HCT116 (cell line): ENCODE results near the gene BICRA. TPM values are rescaled to one million over a fixed set of nuclear protein-coding genes. Genes with fewer than 3 reads are reported as not detected.

Experiments
- ATAC-seq: fragments of 200-7000 bp; cut with Tn5 transposase; 2 replicates; pipeline ENCODE4 v1.9.1; 2020; ENCODE audit warnings: mild to moderate bottlenecking, moderate library complexity
- BruUV-seq: library from RNA; stranded (reverse); fragments of 400-500 nt; replicated peaks from 2 replicates; lab custom pipeline; 2021; lab: Mats Ljungman, UMichigan
- CTCF ChIA-PET: fragments of 300-600 bp; sonication (Branson Sonifier 250); formaldehyde crosslinking; loops from one replicate; lab custom pipeline; 2021; ENCODE audit warnings: antibody characterized with exemption; lab: Charles Lee
- POLR2A ChIA-PET: fragments of 300-600, 350-600 bp; sonication (Branson Sonifier 250); formaldehyde crosslinking; loops from one replicate; lab custom pipeline; 2021; ENCODE audit warnings: antibody characterized with exemption; lab: Charles Lee
- RAD21 ChIA-PET, 2 experiments: fragments of 300-600 bp; sonication (Branson Sonifier 250); formaldehyde crosslinking; loops; one replicate each; lab custom pipeline; 2023; ENCODE audit warnings: low total read pairs in 2 of 2; ENCODE audit not compliant: uncharacterized antibody in 2 of 2, unreplicated experiment in 2 of 2, low non-redundant PET in 1 of 2; lab: Charles Lee
- DNase-seq: peaks from one replicate; pipeline ENCODE4 v3.0.0-alpha.2; 2010; ENCODE audit warnings: low read depth, low spot score
- H2AFZ ChIP-seq: fragments of 200-600 bp; shearing (Covaris generic), sonication (generic); 2 replicates; pipeline ENCODE4 v1.6.1; 2017; ENCODE audit warnings: low read depth, mixed run types, mixed read lengths, antibody characterized with exemption, low read length; ENCODE audit not compliant: poor library complexity, severe bottlenecking
- H3K27ac ChIP-seq: 2 replicates; pipeline ENCODE4 v1.5.1; 2012; ENCODE audit warnings: low read depth, low read length
- H3K27me3 ChIP-seq: fragments of 200-600 bp; sonication (generic); 2 replicates; pipeline ENCODE4 v1.6.1; 2016; ENCODE audit warnings: mixed run types, low read length, mixed read lengths; ENCODE audit not compliant: insufficient read depth
- H3K36me3 ChIP-seq, 2 experiments: fragments of 200-500 bp in 1 of 2; fragments of 200-600 bp in 1 of 2; sonication (Bioruptor generic) in 1 of 2; sonication (generic) in 1 of 2; 2 replicates each; pipeline versions ENCODE4 v1.5.1 to v1.6.1; 2014 to 2016; ENCODE audit warnings: low read length in 2 of 2, inconsistent platforms in 1 of 2, mixed read lengths in 1 of 2, mixed run types in 1 of 2; ENCODE audit not compliant: insufficient read depth in 2 of 2, control insufficient read depth in 1 of 2
- H3K4me1 ChIP-seq, 2 experiments: fragments of 200-600 bp in 1 of 2; sonication (generic) in 1 of 2; 2 replicates each; pipeline versions ENCODE4 v1.5.1 to v1.6.1; 2012 to 2017; ENCODE audit warnings: low read length in 2 of 2, inconsistent platforms in 1 of 2, mild to moderate bottlenecking in 1 of 2, mixed read lengths in 1 of 2, mixed run types in 1 of 2, moderate library complexity in 1 of 2; ENCODE audit not compliant: insufficient read depth in 2 of 2, control insufficient read depth in 1 of 2
- H3K4me2 ChIP-seq: fragments of 200-600 bp; sonication (generic); 2 replicates; pipeline ENCODE4 v1.6.1; 2017; ENCODE audit warnings: mixed run types, low read length, mixed read lengths
- H3K4me3 ChIP-seq, 2 experiments: fragments of 200-600 bp in 1 of 2; sonication (generic) in 1 of 2; replicated peaks in 1 of 2; 2 replicates each; pipeline ENCODE4 v1.5.1; 2011 to 2016; ENCODE audit warnings: low read length in 2 of 2, control low read depth in 1 of 2, low read depth in 1 of 2, mild to moderate bottlenecking in 1 of 2, mixed read lengths in 1 of 2, mixed run types in 1 of 2
- H3K79me2 ChIP-seq: fragments of 200-600 bp; sonication (generic); 2 replicates; pipeline ENCODE4 v1.6.1; 2017; ENCODE audit warnings: mild to moderate bottlenecking, mixed run types, low read length, moderate library complexity, mixed read lengths; ENCODE audit not compliant: insufficient read depth
- H3K9ac ChIP-seq: fragments of 200-600 bp; sonication (generic); 2 replicates; pipeline ENCODE4 v1.6.1; 2016; ENCODE audit warnings: low read length, mixed read lengths
- H3K9me2 ChIP-seq: fragments of 200-600 bp; sonication (generic), shearing (Covaris generic); 2 replicates; pipeline ENCODE4 v1.6.1; 2017; ENCODE audit warnings: mixed run types, mild to moderate bottlenecking, moderate library complexity; ENCODE audit not compliant: insufficient read depth
- H3K9me3 ChIP-seq, 2 experiments: fragments of 200-500 bp in 1 of 2; fragments of 200-600 bp in 1 of 2; sonication (Bioruptor generic) in 1 of 2; sonication (generic) in 1 of 2; 2 replicates each; pipeline ENCODE4 v1.6.1; 2014 to 2017; ENCODE audit warnings: low read length in 2 of 2, mixed read lengths in 2 of 2, inconsistent platforms in 1 of 2, low read depth in 1 of 2, mild to moderate bottlenecking in 1 of 2, mixed run types in 1 of 2, moderate library complexity in 1 of 2; ENCODE audit not compliant: control insufficient read depth in 1 of 2, insufficient read depth in 1 of 2
- H4K20me1 ChIP-seq: fragments of 200-600 bp; sonication (generic), shearing (Covaris generic); 2 replicates; pipeline ENCODE4 v1.6.1; 2017; ENCODE audit warnings: mixed run types, mild to moderate bottlenecking, moderate library complexity; ENCODE audit not compliant: insufficient read depth
- CBX3 ChIP-seq: IDR thresholded peaks from 2 replicates; pipeline ENCODE4 v1.6.1; 2012; ENCODE audit warnings: low read depth
- CEBPB ChIP-seq: IDR thresholded peaks from 2 replicates; pipeline ENCODE4 v1.6.1; 2012; ENCODE audit warnings: low read depth
- ELF1 ChIP-seq: IDR thresholded peaks from 2 replicates; pipeline ENCODE4 v1.6.1; 2012; ENCODE audit warnings: low read depth, borderline replicate concordance
- JUND ChIP-seq: IDR thresholded peaks from 2 replicates; pipeline ENCODE4 v1.6.1; 2012
- SP1 ChIP-seq: IDR thresholded peaks from 2 replicates; pipeline ENCODE4 v1.6.1; 2012; ENCODE audit warnings: low read depth
- TCF7L2 ChIP-seq: IDR thresholded peaks from 2 replicates; pipeline ENCODE4 v1.7.0; 2011; ENCODE audit warnings: borderline replicate concordance, inconsistent platforms; ENCODE audit not compliant: insufficient read depth, insufficient read length; ENCODE audit errors: extremely low read depth
- intact Hi-C: fragments of 100-400 bp; cut with micrococcal nuclease; formaldehyde crosslinking; loops from 2 replicates; pipeline ENCODE4 v1.10.0; 2022
- total RNA-seq: library from RNA; stranded (reverse); gene quantifications from one replicate; pipeline ENCODE4 v1.2.1, GENCODE V29; 2021; ENCODE audit not compliant: unreplicated experiment
- TF ChIP-seq, protein P1 (sequence below): IDR thresholded peaks from 2 replicates; pipeline ENCODE4 v1.6.1; 2012; ENCODE audit warnings: low read depth

Gene BICRA
- total RNA-seq, 1 experiment from 2014 or later = 11.3 TPM

DNA sequence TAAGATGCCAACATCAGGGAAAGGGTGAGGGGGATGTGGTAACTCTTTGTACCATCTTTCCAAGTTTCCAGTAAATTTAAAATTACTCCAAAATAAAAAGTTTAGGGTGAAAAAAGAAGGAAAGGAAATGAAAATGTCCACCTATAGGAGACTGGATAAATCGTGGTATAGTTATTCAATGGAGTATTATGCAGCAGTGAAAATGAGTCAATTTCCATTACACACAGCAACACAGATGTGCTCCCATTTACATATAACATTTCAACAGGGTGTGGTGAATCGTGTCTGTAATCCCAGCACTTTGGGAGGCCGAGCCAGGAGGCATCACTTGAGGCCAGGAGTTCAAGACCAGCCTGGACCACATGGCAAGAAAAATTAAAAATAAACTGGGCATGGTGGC lies 28.5 kb upstream of the BICRA start:
- BruUV-seq = no TSS peak
- TF ChIP-seq JUND (no peak), CEBPB (no peak), ELF1 (no peak), CBX3 (no peak)
- TF ChIP-seq, protein P1, sequence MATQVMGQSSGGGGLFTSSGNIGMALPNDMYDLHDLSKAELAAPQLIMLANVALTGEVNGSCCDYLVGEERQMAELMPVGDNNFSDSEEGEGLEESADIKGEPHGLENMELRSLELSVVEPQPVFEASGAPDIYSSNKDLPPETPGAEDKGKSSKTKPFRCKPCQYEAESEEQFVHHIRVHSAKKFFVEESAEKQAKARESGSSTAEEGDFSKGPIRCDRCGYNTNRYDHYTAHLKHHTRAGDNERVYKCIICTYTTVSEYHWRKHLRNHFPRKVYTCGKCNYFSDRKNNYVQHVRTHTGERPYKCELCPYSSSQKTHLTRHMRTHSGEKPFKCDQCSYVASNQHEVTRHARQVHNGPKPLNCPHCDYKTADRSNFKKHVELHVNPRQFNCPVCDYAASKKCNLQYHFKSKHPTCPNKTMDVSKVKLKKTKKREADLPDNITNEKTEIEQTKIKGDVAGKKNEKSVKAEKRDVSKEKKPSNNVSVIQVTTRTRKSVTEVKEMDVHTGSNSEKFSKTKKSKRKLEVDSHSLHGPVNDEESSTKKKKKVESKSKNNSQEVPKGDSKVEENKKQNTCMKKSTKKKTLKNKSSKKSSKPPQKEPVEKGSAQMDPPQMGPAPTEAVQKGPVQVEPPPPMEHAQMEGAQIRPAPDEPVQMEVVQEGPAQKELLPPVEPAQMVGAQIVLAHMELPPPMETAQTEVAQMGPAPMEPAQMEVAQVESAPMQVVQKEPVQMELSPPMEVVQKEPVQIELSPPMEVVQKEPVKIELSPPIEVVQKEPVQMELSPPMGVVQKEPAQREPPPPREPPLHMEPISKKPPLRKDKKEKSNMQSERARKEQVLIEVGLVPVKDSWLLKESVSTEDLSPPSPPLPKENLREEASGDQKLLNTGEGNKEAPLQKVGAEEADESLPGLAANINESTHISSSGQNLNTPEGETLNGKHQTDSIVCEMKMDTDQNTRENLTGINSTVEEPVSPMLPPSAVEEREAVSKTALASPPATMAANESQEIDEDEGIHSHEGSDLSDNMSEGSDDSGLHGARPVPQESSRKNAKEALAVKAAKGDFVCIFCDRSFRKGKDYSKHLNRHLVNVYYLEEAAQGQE = no peak
- TF ChIP-seq, all 23 proteins: peak for 0
- Histone ChIP-seq H3K27ac (no peak overlapping the region), H3K27me3 (no peaks in the 10 kb centered on the region), H3K9me2 (no peaks in the 10 kb centered on the region), H3K4me3 (no peak overlapping the region), H3K9ac (no peak overlapping the region), H3K79me2 (no peaks in the 10 kb centered on the region), H2AFZ (no peak overlapping the region), H3K9me3 (no peaks in the 10 kb centered on the region), H4K20me1 (no peaks in the 10 kb centered on the region), H3K4me2 (no peak overlapping the region), H3K4me1 (peaks cover 4 to 5% of the 10 kb centered on the region in 2 experiments; a peak in 3 of 4 replicates), H3K36me3 (no peaks in the 10 kb centered on the region)
- no peak for ATAC-seq
- CTCF ChIA-PET = no interaction called here
- RAD21 ChIA-PET = no interaction called here
- POLR2A ChIA-PET = no interaction called here
- DNase-seq = no peak
- intact Hi-C loops = no loop called here

DNA sequence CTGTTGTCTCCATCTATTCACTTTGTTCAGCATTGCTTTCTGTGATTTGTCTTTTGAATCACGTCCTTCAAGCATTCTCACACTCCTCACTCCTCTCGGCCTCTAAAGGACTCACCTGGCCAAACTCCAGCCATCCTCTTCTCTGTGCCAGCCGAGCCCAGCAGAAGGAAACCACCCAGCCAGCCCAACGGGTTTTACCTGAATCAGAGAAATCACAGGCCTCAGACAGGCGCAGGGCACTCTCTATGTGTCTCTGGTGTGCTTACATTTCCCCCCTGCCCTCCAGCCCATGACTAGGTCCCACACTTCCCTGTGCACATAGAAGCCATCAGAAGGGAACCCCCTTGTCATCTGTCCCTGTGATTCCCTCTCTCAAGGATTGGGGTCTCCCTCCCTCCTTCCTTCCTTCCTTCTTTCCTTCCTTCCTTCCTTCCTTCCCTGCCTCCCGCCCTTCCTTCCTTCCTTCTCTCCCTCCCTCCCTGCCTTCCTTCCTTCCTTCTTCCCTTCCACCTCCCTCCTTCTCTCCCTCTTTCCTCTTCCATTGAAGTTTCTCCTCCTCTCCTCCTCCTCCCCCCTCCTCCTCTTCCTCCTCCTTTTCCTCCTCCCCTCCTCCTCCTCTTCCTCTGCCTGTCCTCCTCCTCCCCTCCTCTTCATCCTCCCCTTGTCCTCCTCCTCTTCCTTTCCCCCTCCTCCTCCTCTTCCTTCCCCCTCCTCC lies 27.2 kb upstream of the BICRA start:
- Histone ChIP-seq H3K27me3 (no peaks in the 10 kb centered on the region), H3K9me2 (no peaks in the 10 kb centered on the region), H3K4me2 (no peak overlapping the region), H3K9ac (no peak overlapping the region), H3K4me3 (no peak overlapping the region), H3K79me2 (no peaks in the 10 kb centered on the region), H2AFZ (no peak overlapping the region), H3K36me3 (no peaks in the 10 kb centered on the region), H4K20me1 (no peaks in the 10 kb centered on the region), H3K27ac (no peak overlapping the region), H3K9me3 (peaks cover 0 to 3% of the 10 kb centered on the region in 2 experiments; a peak in 1 of 4 replicates), H3K4me1 (peaks cover 4 to 5% of the 10 kb centered on the region in 2 experiments; a peak in 3 of 4 replicates)
- ChIA-PET RAD21 (no interaction called here), CTCF (no interaction called here), POLR2A (no interaction called here)
- intact Hi-C loops = no loop called here
- BruUV-seq = no TSS peak
- TF ChIP-seq SP1 (no peak), TCF7L2 (no peak)
- no peak for DNase-seq
- ATAC-seq = no peak
